ENCODE results near the gene LRIT1. TPM values are rescaled to one million over a fixed set of nuclear protein-coding genes. Genes with fewer than 3 reads are reported as not detected.
"Not testable (repeated sequence)": the region's sequence is repeated elsewhere in the genome, so short reads cannot be mapped to it uniquely, and the experiment has no call there.

Gene LRIT1
- polyA plus RNA-seq, 1 of the 3 experiments (the other 2 are of a cell fraction), result not detected

DNA sequence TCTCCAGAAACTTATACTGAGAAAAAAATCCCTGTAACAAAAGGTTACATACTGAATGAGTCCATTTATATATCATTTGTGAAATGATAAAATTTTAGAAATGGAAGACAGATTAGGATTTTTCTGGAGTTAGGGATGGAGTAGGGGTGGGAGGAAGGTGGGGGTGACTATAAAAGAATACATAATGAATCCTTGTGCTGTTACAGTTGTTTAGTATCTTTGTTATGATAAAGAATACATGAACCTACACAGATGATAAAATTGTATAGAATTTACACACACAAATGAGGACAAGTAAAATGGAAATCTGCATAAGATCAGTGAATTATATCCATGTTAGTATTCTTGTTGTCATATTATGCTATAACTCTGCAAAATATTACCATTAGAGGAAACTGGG, 45.3 kb upstream of the LRIT1 start (continued):
- TF ChIP-seq, protein P1, sequence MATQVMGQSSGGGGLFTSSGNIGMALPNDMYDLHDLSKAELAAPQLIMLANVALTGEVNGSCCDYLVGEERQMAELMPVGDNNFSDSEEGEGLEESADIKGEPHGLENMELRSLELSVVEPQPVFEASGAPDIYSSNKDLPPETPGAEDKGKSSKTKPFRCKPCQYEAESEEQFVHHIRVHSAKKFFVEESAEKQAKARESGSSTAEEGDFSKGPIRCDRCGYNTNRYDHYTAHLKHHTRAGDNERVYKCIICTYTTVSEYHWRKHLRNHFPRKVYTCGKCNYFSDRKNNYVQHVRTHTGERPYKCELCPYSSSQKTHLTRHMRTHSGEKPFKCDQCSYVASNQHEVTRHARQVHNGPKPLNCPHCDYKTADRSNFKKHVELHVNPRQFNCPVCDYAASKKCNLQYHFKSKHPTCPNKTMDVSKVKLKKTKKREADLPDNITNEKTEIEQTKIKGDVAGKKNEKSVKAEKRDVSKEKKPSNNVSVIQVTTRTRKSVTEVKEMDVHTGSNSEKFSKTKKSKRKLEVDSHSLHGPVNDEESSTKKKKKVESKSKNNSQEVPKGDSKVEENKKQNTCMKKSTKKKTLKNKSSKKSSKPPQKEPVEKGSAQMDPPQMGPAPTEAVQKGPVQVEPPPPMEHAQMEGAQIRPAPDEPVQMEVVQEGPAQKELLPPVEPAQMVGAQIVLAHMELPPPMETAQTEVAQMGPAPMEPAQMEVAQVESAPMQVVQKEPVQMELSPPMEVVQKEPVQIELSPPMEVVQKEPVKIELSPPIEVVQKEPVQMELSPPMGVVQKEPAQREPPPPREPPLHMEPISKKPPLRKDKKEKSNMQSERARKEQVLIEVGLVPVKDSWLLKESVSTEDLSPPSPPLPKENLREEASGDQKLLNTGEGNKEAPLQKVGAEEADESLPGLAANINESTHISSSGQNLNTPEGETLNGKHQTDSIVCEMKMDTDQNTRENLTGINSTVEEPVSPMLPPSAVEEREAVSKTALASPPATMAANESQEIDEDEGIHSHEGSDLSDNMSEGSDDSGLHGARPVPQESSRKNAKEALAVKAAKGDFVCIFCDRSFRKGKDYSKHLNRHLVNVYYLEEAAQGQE (IDR thresholded peaks at IDR 0.05; ENCODE audit: low read depth, low read length), result no peak
- TF ChIP-seq TEAD4 (IDR thresholded peaks at IDR 0.05; ENCODE audit: borderline replicate concordance, insufficient read depth), result no peak
- TF ChIP-seq, protein P2, sequence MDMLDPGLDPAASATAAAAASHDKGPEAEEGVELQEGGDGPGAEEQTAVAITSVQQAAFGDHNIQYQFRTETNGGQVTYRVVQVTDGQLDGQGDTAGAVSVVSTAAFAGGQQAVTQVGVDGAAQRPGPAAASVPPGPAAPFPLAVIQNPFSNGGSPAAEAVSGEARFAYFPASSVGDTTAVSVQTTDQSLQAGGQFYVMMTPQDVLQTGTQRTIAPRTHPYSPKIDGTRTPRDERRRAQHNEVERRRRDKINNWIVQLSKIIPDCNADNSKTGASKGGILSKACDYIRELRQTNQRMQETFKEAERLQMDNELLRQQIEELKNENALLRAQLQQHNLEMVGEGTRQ (IDR thresholded peaks at IDR 0.05; ENCODE audit: borderline replicate concordance, low read depth, low read length), result no peak
- no peak for TF ChIP-seq IRF3 (IDR thresholded peaks at IDR 0.05; ENCODE audit: low read depth, low read length)
- TF ChIP-seq TAF1 (IDR thresholded peaks at IDR 0.05; ENCODE audit: borderline replicate concordance, low read depth, low read length), result no peak
- TF ChIP-seq, protein P3, sequence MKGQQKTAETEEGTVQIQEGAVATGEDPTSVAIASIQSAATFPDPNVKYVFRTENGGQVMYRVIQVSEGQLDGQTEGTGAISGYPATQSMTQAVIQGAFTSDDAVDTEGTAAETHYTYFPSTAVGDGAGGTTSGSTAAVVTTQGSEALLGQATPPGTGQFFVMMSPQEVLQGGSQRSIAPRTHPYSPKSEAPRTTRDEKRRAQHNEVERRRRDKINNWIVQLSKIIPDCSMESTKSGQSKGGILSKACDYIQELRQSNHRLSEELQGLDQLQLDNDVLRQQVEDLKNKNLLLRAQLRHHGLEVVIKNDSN (IDR thresholded peaks at IDR 0.05; ENCODE audit: borderline replicate concordance, low read depth), result no peak
- TF ChIP-seq EP300 (IDR thresholded peaks at IDR 0.05; ENCODE audit: borderline replicate concordance in 1 of 2, low read depth in 1 of 2, low read length in 1 of 2), result no peak

GRCh38 chr10:84279876-84280475, 38.6 kb upstream of the LRIT1 start:
- H3K36me3 ChIP-seq (replicated peaks in 1 of 2; ENCODE audit: control insufficient read depth in 1 of 2, insufficient read depth in 2 of 2, low read length in 1 of 2); H3K27ac ChIP-seq (ENCODE audit: low read depth in 2 of 2, low read length in 1 of 2); H3K9me2 ChIP-seq; H4K20me1 ChIP-seq (ENCODE audit: insufficient read depth); H3K4me1 ChIP-seq (ENCODE audit: control insufficient read depth in 1 of 2, insufficient read depth in 2 of 2, low read depth in 1 of 2, low read length in 1 of 2); H3K27me3 ChIP-seq (ENCODE audit: insufficient read depth); H3K4me3 ChIP-seq (ENCODE audit: low read depth in 2 of 2, low read length in 1 of 2); H3K9me3 ChIP-seq; DNase-seq; H3K79me2 ChIP-seq (ENCODE audit: insufficient read depth); POLR2A ChIA-PET; H3K9ac ChIP-seq; H3F3A ChIP-seq (replicated peaks; ENCODE audit: insufficient read depth); H3K4me2 ChIP-seq; H2AFZ ChIP-seq (ENCODE audit: low read depth): not testable (repeated sequence)
- CTCF ChIA-PET, result interaction anchor here (2.5 kb wide), 1 partner anchor 15 kb away, joined by 10 read pairs; no protein-coding TSS in a partner anchor
- 59% methylated on average over 21 of the region's 31 CpGs for WGBS (ENCODE audit: low lambda C conversion rate)
